ENCODE results near the gene PEX12.
A peak's percentile ranks its signal among the peaks of the same experiment; 100 is the strongest.

Gene PEX12

DNA sequence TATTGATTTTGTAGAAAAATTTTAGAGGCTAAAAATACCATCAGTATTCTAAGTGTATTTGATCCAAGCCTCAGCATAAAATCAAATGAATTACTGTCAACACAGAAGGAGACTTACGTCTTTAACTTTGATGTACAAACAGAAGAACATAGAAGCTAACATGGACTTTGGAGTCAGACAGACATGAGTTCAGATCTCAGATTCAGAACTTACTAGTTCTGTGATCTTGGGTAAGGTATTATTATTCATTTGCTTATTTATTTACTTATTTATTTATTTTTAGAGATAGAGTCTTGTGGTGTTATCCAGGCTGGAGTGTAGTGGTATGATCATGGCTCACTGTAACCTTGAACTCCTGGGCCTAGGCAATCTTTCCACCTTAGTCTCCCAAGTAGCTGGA, 36.9 kb downstream of the PEX12 start:
- Histone ChIP-seq H3K4me3 (ENCODE audit: low read length) (no peak overlapping the region), H3F3A (ENCODE audit: control insufficient read depth, insufficient read depth) (no peaks in the 10 kb centered on the region), H3K4me2 (ENCODE audit: low read length) (no peak overlapping the region), H4K20me1 (ENCODE audit: control insufficient read depth, insufficient read depth, low read depth, low read length) (no peaks in the 10 kb centered on the region), H3K27ac (ENCODE audit: low read depth, low read length) (no peak overlapping the region), H3K36me3 (ENCODE audit: control insufficient read depth, low read length) (no peaks in the 10 kb centered on the region), H3K9me3 (ENCODE audit: control insufficient read depth, insufficient read depth, low read length) (no peaks in the 10 kb centered on the region), H3K27me3 (ENCODE audit: control insufficient read depth, low read length) (peaks cover 16% of the 10 kb centered on the region), H3K4me1 (ENCODE audit: control insufficient read depth, low read length) (no peaks in the 10 kb centered on the region), H3K9me2 (replicated peaks; ENCODE audit: control insufficient read depth, low read length) (no peaks in the 10 kb centered on the region), H3K79me2 (ENCODE audit: control insufficient read depth, low read length) (no peaks in the 10 kb centered on the region)
- no peak for TF ChIP-seq CTCF (IDR thresholded peaks at IDR 0.05; ENCODE audit: low read depth, low read length, poor library complexity, severe bottlenecking)

- Histone ChIP-seq H3K27me3 (ENCODE audit: control insufficient read depth, low read length) (peaks cover 12% of the 10 kb centered on the region; the same call in 1 of the 2 replicates), H3K4me3 (ENCODE audit: low read length) (peak overlapping the region; percentile 37; the same call in 1 of the 2 replicates), H3K9me3 (ENCODE audit: control insufficient read depth, insufficient read depth, low read length) (no peaks in the 10 kb centered on the region), H3F3A (ENCODE audit: control insufficient read depth, insufficient read depth) (no peaks in the 10 kb centered on the region), H3K79me2 (ENCODE audit: control insufficient read depth, low read length) (no peaks in the 10 kb centered on the region), H4K20me1 (ENCODE audit: control insufficient read depth, insufficient read depth, low read depth, low read length) (no peaks in the 10 kb centered on the region), H3K4me1 (ENCODE audit: control insufficient read depth, low read length) (no peaks in the 10 kb centered on the region), H3K4me2 (ENCODE audit: low read length) (peak overlapping the region; percentile 48), H3K36me3 (ENCODE audit: control insufficient read depth, low read length) (no peaks in the 10 kb centered on the region), H3K27ac (ENCODE audit: low read depth, low read length) (no peak overlapping the region), H3K9me2 (replicated peaks; ENCODE audit: control insufficient read depth, low read length) (no peaks in the 10 kb centered on the region)
- TF ChIP-seq EZH2phosphoT487 (IDR thresholded peaks at IDR 0.05; ENCODE audit: borderline replicate concordance, low read length), result no peak
- TF ChIP-seq CTCF (IDR thresholded peaks at IDR 0.05; ENCODE audit: low read depth, low read length, poor library complexity, severe bottlenecking), result no peak
These were observed 37.6 kb downstream of the PEX12 start for GRCh38 chr17:35540589-35541404.

- H3F3A ChIP-seq (ENCODE audit: control insufficient read depth, insufficient read depth), result no peaks in the 10 kb centered on the region
- H3K4me3 ChIP-seq (ENCODE audit: low read length), result no peak overlapping the region
- H3K4me2 ChIP-seq (ENCODE audit: low read length), result 0 out of 2 replicates have a peak overlapping the region, but pooled peaks have one; percentile 20
- H4K20me1 ChIP-seq (ENCODE audit: control insufficient read depth, insufficient read depth, low read depth, low read length), result no peaks in the 10 kb centered on the region
- H3K79me2 ChIP-seq (ENCODE audit: control insufficient read depth, low read length), result no peaks in the 10 kb centered on the region
- TF ChIP-seq EZH2phosphoT487 (IDR thresholded peaks at IDR 0.05; ENCODE audit: borderline replicate concordance, low read length) (no peak), CTCF (IDR thresholded peaks at IDR 0.05; ENCODE audit: low read depth, low read length, poor library complexity, severe bottlenecking) (no peak)
- H3K4me1 ChIP-seq (ENCODE audit: control insufficient read depth, low read length), result no peaks in the 10 kb centered on the region
- no peaks in the 10 kb centered on the region for H3K9me3 ChIP-seq (ENCODE audit: control insufficient read depth, insufficient read depth, low read length)
- H3K9me2 ChIP-seq (replicated peaks; ENCODE audit: control insufficient read depth, low read length), result no peaks in the 10 kb centered on the region
- H3K36me3 ChIP-seq (ENCODE audit: control insufficient read depth, low read length), result no peaks in the 10 kb centered on the region
- peaks cover 12% of the 10 kb centered on the region; the same call in 1 of the 2 replicates for H3K27me3 ChIP-seq (ENCODE audit: control insufficient read depth, low read length)
- H3K27ac ChIP-seq (ENCODE audit: low read depth, low read length), result no peak overlapping the region
These were observed 38.7 kb downstream of the PEX12 start for GRCh38 chr17:35539659-35540026.

Measured in DOHH2 (cell line).